CD4-positive, alpha-beta memory T cell (primary cell): ENCODE measurements around the gene TTC34. TPM values are rescaled to one million over a fixed set of nuclear protein-coding genes. Genes with fewer than 3 reads are reported as not detected.
"Not testable (repeated sequence)": the region's sequence is repeated elsewhere in the genome, so short reads cannot be mapped to it uniquely, and the experiment has no call there.

Experiments
- CTCF ChIA-PET: fragments of 350-600 bp; sonication (Branson Sonifier 250); formaldehyde crosslinking; loops from one replicate; lab custom pipeline; 2021; ENCODE audit warnings: inconsistent platforms; ENCODE audit not compliant: partially characterized antibody; lab: Charles Lee
- POLR2A ChIA-PET: fragments of 350-600 bp; sonication (Branson Sonifier 250); formaldehyde crosslinking; loops from one replicate; lab custom pipeline; 2021; ENCODE audit not compliant: partially characterized antibody; lab: Charles Lee
- DNase-seq, 5 donors: peaks; one replicate each; pipeline versions ENCODE4 v3.0.0 to v3.0.0-alpha.2; 2020 to 2022; ENCODE audit warnings: mixed read lengths in 1 of 5
- H3K27ac ChIP-seq: one replicate; pipeline ENCODE4 v1.7.0; 2013; ENCODE audit warnings: low read depth, low read length
- H3K27me3 ChIP-seq: 2 replicates; pipeline ENCODE4 v1.7.0; 2013; ENCODE audit warnings: mild to moderate bottlenecking, low read length, moderate library complexity; ENCODE audit not compliant: insufficient read depth
- H3K36me3 ChIP-seq: 2 replicates; pipeline ENCODE4 v1.7.0; 2013; ENCODE audit warnings: mild to moderate bottlenecking, low read length, moderate library complexity; ENCODE audit not compliant: insufficient read depth
- H3K4me1 ChIP-seq: 2 replicates; pipeline ENCODE4 v1.7.0; 2013; ENCODE audit warnings: mild to moderate bottlenecking, low read length, moderate library complexity; ENCODE audit not compliant: insufficient read depth
- H3K4me3 ChIP-seq, 2 donors: one replicate each; pipeline ENCODE4 v1.7.0; 2013; ENCODE audit warnings: low read length in 2 of 2, mild to moderate bottlenecking in 1 of 2
- H3K9me3 ChIP-seq, 2 donors: one replicate each; pipeline ENCODE4 v1.7.0; 2013; ENCODE audit warnings: low read length in 2 of 2, control low read depth in 1 of 2; ENCODE audit not compliant: control insufficient read depth in 1 of 2
- H3K27ac Mint-ChIP-seq, 7 donors: one replicate each; pipeline ENCODE4 v1.8.0; 2020 to 2021; ENCODE audit warnings: mixed read lengths in 7 of 7, mild to moderate bottlenecking in 6 of 7, inconsistent platforms in 3 of 7, moderate library complexity in 3 of 7
- H3K27me3 Mint-ChIP-seq, 2 donors: one replicate each; pipeline ENCODE4 v1.8.0; 2020 to 2021; ENCODE audit warnings: mixed read lengths in 2 of 2
- H3K36me3 Mint-ChIP-seq, 2 donors: one replicate each; pipeline ENCODE4 v1.8.0; 2020 to 2021; ENCODE audit warnings: mixed read lengths in 2 of 2, inconsistent platforms in 1 of 2, mild to moderate bottlenecking in 1 of 2
- H3K4me1 Mint-ChIP-seq, 4 donors: one replicate each; pipeline ENCODE4 v1.8.0; 2020 to 2021; ENCODE audit warnings: mixed read lengths in 4 of 4, mild to moderate bottlenecking in 1 of 4
- H3K4me3 Mint-ChIP-seq, 8 donors: one replicate each; pipeline ENCODE4 v1.8.0; 2020 to 2021; ENCODE audit warnings: mixed read lengths in 8 of 8, mild to moderate bottlenecking in 7 of 8, moderate library complexity in 6 of 8, inconsistent platforms in 3 of 8
- H3K9me3 Mint-ChIP-seq, 8 donors: one replicate each; pipeline ENCODE4 v1.8.0; 2020 to 2021; ENCODE audit warnings: mixed read lengths in 8 of 8, mild to moderate bottlenecking in 5 of 8, inconsistent platforms in 3 of 8, moderate library complexity in 1 of 8
- intact Hi-C: fragments of 100-400 bp; cut with micrococcal nuclease; formaldehyde crosslinking; loops from one replicate; pipeline ENCODE4 v1.15.1; 2023
- polyA plus RNA-seq, 2 donors: library from polyadenylated mRNA; unstranded; fragments of 300-500 nt; fragmentation: Illumina TruSeq; gene quantifications; one replicate each; pipeline ENCODE4 v1.2.3, GENCODE V29; 2021
- total RNA-seq, 2 experiments: library from RNA; stranded (reverse); gene quantifications; one replicate each; pipeline ENCODE4 v1.2.3, GENCODE V29; 2021

The TTC34 gene
- total and polyA plus RNA-seq, 4 experiments from 2014 or later = 0.06 to 4.9 (median 4.8) TPM; not detected in 1

GRCh38 chr1:2627746-2628145 lies 173.7 kb downstream of the TTC34 start:
- Histone ChIP-seq H3K4me3 (no peak overlapping the region), H3K27ac (no peak overlapping the region), H3K27me3 (peaks cover 9% of the 10 kb centered on the region), H3K9me3 (no peaks in the 10 kb centered on the region), H3K36me3 (no peaks in the 10 kb centered on the region), H3K4me1 (no peaks in the 10 kb centered on the region)
- peak overlapping the region in 3 of 8 donors; percentile 30 to 65 (median 42) for H3K4me3 Mint-ChIP-seq
- no peak for DNase-seq
- intact Hi-C loops = no loop called here
- H3K27me3 Mint-ChIP-seq = peaks cover 22 to 32% of the 10 kb centered on the region in 2 donors
- H3K4me1 Mint-ChIP-seq = peaks cover 2 to 15% (median 8%) of the 10 kb centered on the region in 4 donors
- ChIA-PET CTCF (no interaction called here), POLR2A (interaction anchor here (1.7 kb wide), 1 partner anchor 42 kb away, joined by 4 read pairs; the partner anchor contains the start of gene PRXL2B)
- peaks cover 0 to 5% (median under 1%) of the 10 kb centered on the region in 8 donors for H3K9me3 Mint-ChIP-seq
- no peaks in the 10 kb centered on the region for H3K36me3 Mint-ChIP-seq
- no peak overlapping the region for H3K27ac Mint-ChIP-seq

- H3K36me3 ChIP-seq, H3K4me1 ChIP-seq, H3K36me3 Mint-ChIP-seq, H3K9me3 Mint-ChIP-seq, H3K27ac Mint-ChIP-seq, H3K27ac ChIP-seq, H3K9me3 ChIP-seq, H3K4me3 ChIP-seq, H3K27me3 ChIP-seq, DNase-seq, intact Hi-C loops, CTCF ChIA-PET, H3K4me3 Mint-ChIP-seq, POLR2A ChIA-PET: not testable (repeated sequence)
- peaks cover 19 to 29% of the 10 kb centered on the region in 2 donors for H3K27me3 Mint-ChIP-seq
- peaks cover 2 to 18% (median 10%) of the 10 kb centered on the region in 4 donors for H3K4me1 Mint-ChIP-seq
These were observed 175.7 kb downstream of the TTC34 start for GRCh38 chr1:2625748-2626147.

GRCh38 chr1:2625311-2625710 lies 176.2 kb downstream of the TTC34 start:
- no peak for DNase-seq
- Histone ChIP-seq H3K36me3 (no peaks in the 10 kb centered on the region), H3K4me1 (no peaks in the 10 kb centered on the region), H3K9me3 (no peaks in the 10 kb centered on the region), H3K27me3 (peaks cover 9% of the 10 kb centered on the region), H3K27ac (no peak overlapping the region), H3K4me3 (no peak overlapping the region)
- Mint-ChIP-seq H3K27me3 (peaks cover 19 to 25% of the 10 kb centered on the region in 2 donors), H3K27ac (no peak overlapping the region), H3K9me3 (peaks cover 0 to 9% (median under 1%) of the 10 kb centered on the region in 8 donors), H3K4me3 (no peak overlapping the region), H3K36me3 (no peaks in the 10 kb centered on the region), H3K4me1 (peaks cover 1 to 18% (median 8%) of the 10 kb centered on the region in 4 donors)
- CTCF ChIA-PET = no interaction called here
- POLR2A ChIA-PET = no interaction called here
- intact Hi-C loops = no loop called here

- Histone ChIP-seq H3K4me3 (no peak overlapping the region), H3K9me3 (no peaks in the 10 kb centered on the region), H3K27me3 (peaks cover 9% of the 10 kb centered on the region), H3K36me3 (no peaks in the 10 kb centered on the region), H3K4me1 (no peaks in the 10 kb centered on the region), H3K27ac (no peak overlapping the region)
- intact Hi-C loops = no loop called here
- Mint-ChIP-seq H3K9me3 (peaks cover 0 to 14% (median 2%) of the 10 kb centered on the region in 8 donors), H3K27ac (no peak overlapping the region), H3K36me3 (peaks cover 0 to 3% of the 10 kb centered on the region in 2 donors), H3K4me1 (peaks cover 1 to 18% (median 7%) of the 10 kb centered on the region in 4 donors), H3K4me3 (no peak overlapping the region), H3K27me3 (peaks cover 19 to 22% of the 10 kb centered on the region in 2 donors)
- ChIA-PET POLR2A (no interaction called here), CTCF (no interaction called here)
- DNase-seq = no peak
These were observed 176.7 kb downstream of the TTC34 start for GRCh38 chr1:2624735-2625300.

- POLR2A ChIA-PET = no interaction called here
- Mint-ChIP-seq H3K4me3 (no peak overlapping the region), H3K27ac (no peak overlapping the region), H3K9me3 (peaks cover 0 to 16% (median 5%) of the 10 kb centered on the region in 8 donors), H3K36me3 (peaks cover 0 to 6% of the 10 kb centered on the region in 2 donors), H3K27me3 (peaks cover 21 to 22% of the 10 kb centered on the region in 2 donors), H3K4me1 (peaks cover 1 to 18% (median 7%) of the 10 kb centered on the region in 4 donors)
- intact Hi-C loops = no loop called here
- peaks cover 9% of the 10 kb centered on the region for H3K27me3 ChIP-seq
- H3K4me1 ChIP-seq = no peaks in the 10 kb centered on the region
- CTCF ChIA-PET = no interaction called here
- H3K36me3 ChIP-seq = no peaks in the 10 kb centered on the region
- no peak overlapping the region for H3K27ac ChIP-seq
- H3K9me3 ChIP-seq = no peaks in the 10 kb centered on the region
- no peak for DNase-seq
- H3K4me3 ChIP-seq = no peak overlapping the region
These were observed 177.7 kb downstream of the TTC34 start for GRCh38 chr1:2623571-2624337.

- H3K9me3 ChIP-seq = peaks cover 0 to 7% of the 10 kb centered on the region in 2 donors
- Mint-ChIP-seq H3K27me3 (peaks cover 9 to 12% of the 10 kb centered on the region in 2 donors), H3K27ac (no peak overlapping the region), H3K4me1 (peaks cover 0 to 8% (median 4%) of the 10 kb centered on the region in 4 donors), H3K4me3 (no peak overlapping the region), H3K36me3 (peaks cover 5 to 21% of the 10 kb centered on the region in 2 donors), H3K9me3 (peaks cover 6 to 55% (median 39%) of the 10 kb centered on the region in 8 donors)
- ChIA-PET POLR2A (interaction anchor here (0.5 kb wide), 1 partner anchor 1193 kb away, joined by 3 read pairs; no protein-coding TSS in a partner anchor), CTCF (no interaction called here)
- no peak overlapping the region for H3K27ac ChIP-seq
- no peaks in the 10 kb centered on the region for H3K4me1 ChIP-seq
- no peak overlapping the region for H3K4me3 ChIP-seq
- H3K36me3 ChIP-seq = no peaks in the 10 kb centered on the region
- intact Hi-C loops = no loop called here
- no peak for DNase-seq
- no peaks in the 10 kb centered on the region for H3K27me3 ChIP-seq
These were observed 183.5 kb downstream of the TTC34 start for GRCh38 chr1:2617971-2618470.

- Histone ChIP-seq H3K27ac (no peak overlapping the region), H3K4me3 (no peak overlapping the region), H3K9me3 (peaks cover 0 to 7% of the 10 kb centered on the region in 2 donors), H3K36me3 (no peaks in the 10 kb centered on the region), H3K27me3 (no peaks in the 10 kb centered on the region), H3K4me1 (no peaks in the 10 kb centered on the region)
- Mint-ChIP-seq H3K27ac (no peak overlapping the region), H3K27me3 (peaks cover 8 to 9% of the 10 kb centered on the region in 2 donors), H3K4me3 (no peak overlapping the region), H3K4me1 (no peaks in the 10 kb centered on the region), H3K36me3 (peaks cover 5 to 15% of the 10 kb centered on the region in 2 donors), H3K9me3 (peaks cover 6 to 45% (median 33%) of the 10 kb centered on the region in 8 donors)
- POLR2A ChIA-PET = no interaction called here
- intact Hi-C loops = no loop called here
- CTCF ChIA-PET = interaction anchor here (0.9 to 1.8 kb wide), 2 partner anchors 27 to 299 kb away, joined by 3 read pairs; no protein-coding TSS in a partner anchor
- DNase-seq = no peak
These were observed 187.3 kb downstream of the TTC34 start for GRCh38 chr1:2614145-2614544.
